GM21526 (cell line): Measurements from ENCODE around the gene RNASE7.
"Not testable (repeated sequence)": the region's sequence is repeated elsewhere in the genome, so short reads cannot be mapped to it uniquely, and the experiment has no call there.

ENCODE experiments used
- ATAC-seq: cut with Tn5 transposase; IDR thresholded peaks from one replicate; pipeline ENCODE4 v1.9.1; 2021; ENCODE audit warnings: moderate library complexity; ENCODE audit not compliant: unreplicated experiment, low FRiP score

The RNASE7 gene

GRCh38 chr14:21023174-21023573 lies 19.0 kb upstream of the RNASE7 start:
- no peak for ATAC-seq

DNA sequence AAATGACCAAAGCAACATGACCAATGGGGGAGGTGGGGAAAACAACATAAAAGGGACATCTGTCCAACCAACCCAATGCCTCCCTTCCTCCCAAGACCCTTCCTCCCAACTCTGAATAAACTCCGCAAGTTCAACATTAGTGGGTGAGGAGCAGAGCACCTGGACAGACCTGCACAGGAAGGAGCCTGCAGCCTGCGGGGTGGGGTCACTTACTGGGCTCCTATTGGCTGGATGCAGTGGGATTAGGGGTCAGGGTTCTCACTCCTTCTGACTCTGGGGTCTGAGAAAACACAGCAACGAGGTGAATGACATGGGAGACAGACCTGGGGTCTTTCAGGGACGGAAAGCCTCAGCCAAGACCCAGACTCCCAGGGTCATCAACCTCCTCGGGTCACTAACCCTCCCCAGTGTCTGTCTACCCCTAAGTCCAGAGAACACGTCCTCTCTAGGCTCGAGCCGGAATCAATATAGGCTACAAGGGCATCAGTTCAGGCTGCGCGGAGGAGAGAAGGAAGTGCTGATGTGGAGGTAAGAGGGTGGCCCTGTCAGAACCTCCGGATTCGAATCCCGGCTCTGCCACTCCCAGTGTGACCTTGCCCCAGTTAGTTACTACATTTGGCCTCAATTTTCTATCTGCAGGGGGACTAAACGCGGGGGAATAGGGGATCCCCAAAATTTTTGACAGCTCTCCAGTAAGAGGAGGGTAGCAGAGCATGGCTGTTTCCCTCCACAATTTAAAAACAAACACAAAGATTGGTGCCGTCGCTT lies 18.2 kb upstream of the RNASE7 start:
- no peak for ATAC-seq

DNA sequence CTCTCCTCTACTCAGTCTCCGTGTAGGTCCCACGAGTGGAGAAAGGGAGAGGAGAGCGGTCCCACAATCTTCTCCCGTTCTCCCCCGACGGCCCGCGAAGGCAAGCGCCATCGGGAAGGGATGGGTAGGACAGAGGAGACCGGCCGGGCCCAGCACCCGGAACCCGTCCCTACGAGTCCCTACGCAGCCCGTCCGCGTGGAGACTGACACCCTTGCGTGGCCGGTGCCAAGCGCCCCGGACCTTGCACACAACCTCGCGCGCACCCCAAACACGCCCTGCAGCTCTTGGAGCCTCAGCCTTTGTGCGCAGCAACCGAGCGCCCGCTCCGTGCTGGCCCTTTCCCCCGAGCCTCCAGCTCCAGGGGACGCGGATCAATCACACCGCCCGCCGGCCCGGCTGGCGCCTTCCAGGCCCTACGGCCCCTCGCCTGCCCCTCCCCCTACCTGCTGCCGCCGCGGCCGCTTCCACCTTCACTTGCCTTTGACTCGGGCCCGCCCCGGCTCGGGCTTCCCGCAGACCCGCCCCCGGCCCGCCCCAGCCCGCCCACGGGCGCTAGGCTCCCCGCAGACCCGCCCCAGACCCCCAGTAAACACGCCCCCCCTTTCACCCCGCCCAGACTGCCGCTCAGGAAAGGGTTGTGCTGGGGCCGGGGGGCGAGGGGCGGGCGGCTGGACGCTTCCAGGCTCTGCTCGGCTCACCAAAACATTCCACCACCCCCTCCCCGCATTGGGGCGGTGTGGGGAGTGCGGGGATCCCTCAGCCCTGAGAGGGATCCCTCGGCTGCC lies 17.4 kb upstream of the RNASE7 start, which contains the start of gene NDRG2:
Gene NDRG2, minus strand, starts transcription at position 477 of the 786 bp plus-strand sequence. CDS start 1,746 bp downstream, outside the sequence.
- no peak for ATAC-seq

DNA sequence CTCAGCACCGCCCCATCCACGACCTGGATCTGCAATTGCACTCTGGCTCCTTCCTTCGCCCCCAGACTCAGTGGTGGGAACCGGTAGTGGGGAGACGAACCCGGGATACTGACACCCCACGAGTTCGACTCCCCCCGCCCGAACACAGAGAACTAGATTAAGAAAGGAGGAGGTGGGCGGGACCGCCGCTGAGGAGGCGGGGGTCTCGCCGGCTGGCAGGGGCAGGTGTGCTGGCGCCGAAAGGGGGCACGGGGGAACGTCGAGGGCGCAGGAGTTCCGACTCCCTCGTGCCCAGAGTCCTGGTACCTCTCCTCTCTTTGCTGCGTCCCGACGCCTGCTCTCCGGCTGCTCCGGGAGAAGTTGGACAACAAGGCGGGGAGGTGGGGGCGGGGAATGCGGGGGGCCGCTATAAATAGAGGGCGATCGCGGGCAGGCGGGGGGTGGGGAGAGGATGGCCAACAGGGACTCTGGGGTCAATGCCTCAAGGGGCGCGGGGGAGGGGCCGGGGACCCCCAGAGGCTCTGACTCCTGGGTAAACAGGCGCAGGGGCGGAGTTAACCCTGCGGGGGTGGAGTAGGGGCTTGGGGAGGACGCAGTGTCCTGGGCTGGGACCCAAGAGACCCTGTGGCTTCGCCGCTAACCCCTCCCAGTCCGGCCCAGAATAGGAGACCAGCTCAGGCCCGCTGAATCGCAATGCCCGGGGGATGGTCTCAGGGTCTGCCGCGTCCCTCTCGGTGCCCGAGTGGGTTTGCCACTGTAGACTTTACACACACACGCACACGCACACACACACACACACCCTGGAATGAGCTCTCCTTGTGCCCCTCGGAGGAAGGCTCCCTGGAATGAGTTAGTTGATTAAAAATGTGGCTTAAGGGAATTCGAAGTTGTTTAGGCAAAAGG lies 16.5 kb upstream of the RNASE7 start:
- no peak for ATAC-seq

GRCh38 chr14:21026274-21026987 lies 15.7 kb upstream of the RNASE7 start:
- ATAC-seq, result no peak

DNA sequence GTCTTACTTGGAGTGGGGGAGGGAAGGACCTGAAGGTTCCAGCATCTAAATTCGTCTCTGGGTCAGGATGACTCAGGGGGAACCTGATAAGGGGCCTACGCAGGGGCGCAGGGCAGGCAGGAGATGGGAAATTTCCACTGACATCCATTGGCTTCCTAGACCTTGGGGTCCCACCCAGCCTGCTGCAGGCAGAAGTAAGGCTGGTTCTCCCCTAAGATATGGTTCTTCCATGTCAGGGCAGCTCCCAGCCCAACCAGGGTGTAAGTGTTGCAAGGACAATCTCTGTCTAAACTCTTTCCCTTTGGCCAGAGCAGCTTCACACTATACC lies 15.2 kb upstream of the RNASE7 start:
- no peak for ATAC-seq

- ATAC-seq, result no peak
Measured at GRCh38 chr14:21029917-21030316, 12.2 kb upstream of the RNASE7 start, which contains the start of gene TPPP2. Gene TPPP2, plus strand, starts transcription at chr14:21030217. Its CDS starts 365 bp downstream, at chr14:21030582.

DNA sequence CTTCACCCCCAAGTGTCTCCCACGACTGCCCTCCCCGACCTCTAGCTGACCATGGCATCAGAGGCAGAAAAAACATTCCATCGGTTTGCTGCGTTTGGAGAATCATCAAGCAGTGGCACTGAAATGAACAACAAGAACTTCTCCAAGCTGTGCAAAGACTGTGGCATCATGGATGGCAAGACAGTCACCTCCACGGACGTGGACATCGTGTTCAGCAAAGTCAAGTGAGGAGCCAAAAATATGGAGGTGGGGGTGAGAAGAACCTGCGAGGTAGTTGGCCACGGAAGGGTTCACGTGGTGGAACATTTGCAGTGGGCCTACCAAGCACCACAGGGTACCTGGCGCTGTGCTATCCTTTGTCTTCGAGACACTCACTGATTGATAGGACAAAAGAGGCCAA lies 11.6 kb upstream of the RNASE7 start:
- ATAC-seq, result no peak

- ATAC-seq, result no peak
Measured at GRCh38 chr14:21032326-21033132, 9.6 kb upstream of the RNASE7 start.

DNA sequence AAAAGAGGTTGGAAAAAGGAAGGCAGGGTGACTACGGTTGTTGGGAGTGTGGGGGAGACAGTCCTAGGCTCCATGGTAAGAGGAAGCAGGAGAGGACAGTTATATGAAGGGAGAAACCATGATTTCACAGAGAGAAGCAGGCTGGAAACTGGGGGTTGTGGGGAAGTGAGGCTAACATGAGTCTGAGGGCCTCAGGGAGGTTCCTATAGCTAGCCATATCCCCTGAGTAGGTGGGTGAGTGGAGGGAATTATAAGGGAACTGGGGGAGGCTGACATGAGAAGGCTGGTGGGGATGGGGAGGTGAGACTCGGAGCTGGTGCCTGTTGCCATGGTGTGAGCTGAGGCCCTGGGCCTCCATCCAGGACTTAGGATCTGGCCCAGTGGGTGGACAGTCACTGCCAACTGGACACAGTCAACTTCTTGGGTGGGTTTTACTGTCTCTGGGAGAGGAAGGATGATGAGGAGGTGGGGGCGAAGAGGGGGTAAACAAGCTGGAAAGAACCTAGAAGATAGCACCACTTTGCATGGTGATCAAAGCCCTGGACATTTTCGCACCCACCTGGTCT lies 8.9 kb upstream of the RNASE7 start:
- no peak for ATAC-seq

GRCh38 chr14:21034707-21035106 lies 7.5 kb upstream of the RNASE7 start, which contains the start of gene RNASE13:
Gene RNASE13, minus strand, starts transcription at chr14:21034807. Its CDS starts 519 bp downstream, at chr14:21034288.
- no peak for ATAC-seq

GRCh38 chr14:21036751-21037150 lies 5.4 kb upstream of the RNASE7 start:
- ATAC-seq, result no peak

DNA sequence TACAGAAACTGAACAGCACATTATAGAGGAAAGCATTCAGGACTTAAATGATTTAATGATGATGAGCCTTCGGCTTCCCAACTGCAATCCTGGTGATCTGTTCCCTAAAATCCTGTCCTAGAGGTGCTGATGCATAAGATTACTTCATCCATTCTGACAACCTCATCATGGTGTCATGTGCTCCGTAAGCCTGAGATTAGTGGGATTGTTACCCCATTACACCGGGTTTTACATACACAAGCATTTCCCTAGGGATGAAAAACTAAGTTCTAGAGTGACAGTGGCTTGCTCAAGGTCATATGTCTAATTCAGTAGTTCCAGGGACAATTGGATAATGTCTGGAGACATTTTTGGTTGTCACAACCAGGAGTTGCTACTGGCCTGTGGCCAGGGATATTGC lies 5.0 kb upstream of the RNASE7 start:
- ATAC-seq, result no peak

- ATAC-seq, result no peak
Measured at GRCh38 chr14:21038441-21039422, 3.4 kb upstream of the RNASE7 start.

DNA sequence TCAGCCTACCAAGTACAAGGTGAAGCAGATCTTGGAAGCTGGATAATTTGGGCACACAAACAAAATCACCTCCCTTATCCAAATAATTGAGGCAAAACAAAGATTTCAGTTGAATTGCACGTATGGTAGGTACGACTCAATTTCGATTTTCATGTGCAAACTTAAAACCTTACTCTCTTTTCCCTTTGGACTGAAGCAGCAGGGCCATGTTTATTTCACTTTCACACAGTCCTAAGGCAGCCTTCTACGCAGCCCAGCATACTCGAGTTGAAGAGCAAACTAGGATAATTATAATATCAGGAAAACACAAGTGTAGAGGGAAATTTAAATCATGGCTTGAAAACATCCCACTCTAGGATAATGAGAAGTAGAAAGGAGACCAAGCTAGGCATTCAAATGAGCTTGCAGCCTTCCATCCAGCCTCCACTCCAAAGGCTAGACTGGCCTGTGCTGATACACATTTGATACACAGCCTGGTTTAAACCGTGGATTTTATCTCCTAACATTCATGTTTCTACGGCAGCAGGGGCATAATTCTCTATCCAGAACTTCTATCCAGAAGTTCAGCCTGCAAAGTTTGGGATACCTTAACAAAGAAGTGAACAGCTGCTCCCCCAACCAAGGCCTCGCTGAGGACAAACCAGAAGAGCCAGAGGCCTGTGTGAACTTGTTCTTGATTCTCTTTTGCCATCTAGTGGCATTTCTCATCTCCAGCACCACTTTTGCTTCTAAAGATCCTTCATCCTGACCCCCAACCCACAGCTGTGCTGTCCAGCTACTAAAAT lies 2.4 kb upstream of the RNASE7 start:
- no peak for ATAC-seq

DNA sequence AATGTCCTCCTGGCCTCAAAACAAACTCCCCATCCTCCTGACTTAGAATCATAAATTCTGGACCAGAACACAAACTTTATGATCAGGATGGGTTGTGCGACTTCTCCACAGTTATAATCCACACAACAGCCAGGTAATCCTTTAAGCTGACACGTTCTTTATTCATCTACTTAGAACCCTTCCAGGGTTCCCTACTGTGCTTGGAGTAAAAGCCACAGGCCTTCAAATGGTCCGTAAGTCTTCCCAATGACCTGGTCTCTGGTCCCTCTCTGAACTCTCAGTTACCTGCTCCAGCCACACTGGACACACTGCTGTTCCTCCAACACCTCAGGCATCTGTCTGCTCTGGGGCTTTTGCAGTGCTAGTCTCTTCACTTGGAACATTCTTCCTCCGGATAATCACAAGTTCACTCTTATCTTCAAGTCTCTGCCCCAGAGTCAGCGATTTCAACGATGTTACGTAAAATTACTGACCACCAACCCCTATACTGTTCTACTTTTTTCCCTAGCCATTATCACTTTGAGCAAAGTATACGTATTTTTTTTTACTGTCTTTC lies 1.7 kb upstream of the RNASE7 start:
- ATAC-seq, result no peak

GRCh38 chr14:21040941-21041340 lies 1.2 kb upstream of the RNASE7 start:
- ATAC-seq, result not testable (repeated sequence)
